GM12878 (cell line): ENCODE results near the gene TMEM52.

ENCODE experiments used
- HDAC2 ChIP-seq: fragments of 200-600 bp; sonication (generic); IDR thresholded peaks from 2 replicates; pipeline ENCODE4 v1.6.1; 2017
- JUND ChIP-seq: IDR thresholded peaks from 2 replicates; pipeline ENCODE4 v1.6.1; 2012; ENCODE audit warnings: low read depth, mild to moderate bottlenecking, low read length, improper control_type of control experiment, moderate library complexity
- RBBP5 ChIP-seq: fragments of 200-600 bp; sonication (generic); conservative IDR thresholded peaks from 2 replicates; pipeline ENCODE4 v1.6.1; 2016
- RFX5 ChIP-seq: IDR thresholded peaks from 2 replicates; pipeline ENCODE4 v1.6.1; 2011; ENCODE audit warnings: low read depth, low read length, improper control_type of control experiment

GRCh38 chr1:1922956-1923833, 4.1 kb upstream of the TMEM52 start:
- TF ChIP-seq HDAC2: no peak
- TF ChIP-seq JUND: no peak
- TF ChIP-seq RBBP5: no peak
- TF ChIP-seq RFX5: no peak
